Stimulated activated naive B cell treated with anti-CD40 and anti-IgM and Interleukin-4, amounts not matched to agents 10 μg/mL and 1 μg/mL and 100 μg/mL, for 72 hours (primary cell): ENCODE measurements around the gene FBN1.

ENCODE experiments used
- ATAC-seq, 2 donors: fragments of 150-1000 bp; cut with Tn5 transposase; replicated peaks; 2 replicates each; pipeline ENCODE4 v1.10.0; 2021; ENCODE audit warnings: moderate library complexity in 1 of 2
- DNase-seq: peaks from one replicate; pipeline ENCODE4 v3.0.0; 2021
- H3K27ac Mint-ChIP-seq: one replicate; pipeline ENCODE4 v1.8.0; 2022; ENCODE audit warnings: mild to moderate bottlenecking, mixed read lengths
- H3K27me3 Mint-ChIP-seq, 2 donors: one replicate each; pipeline ENCODE4 v1.8.0; 2022; ENCODE audit warnings: mixed read lengths in 2 of 2
- H3K36me3 Mint-ChIP-seq, 2 donors: one replicate each; pipeline ENCODE4 v1.8.0; 2022; ENCODE audit warnings: mixed read lengths in 2 of 2, mild to moderate bottlenecking in 1 of 2
- H3K4me1 Mint-ChIP-seq, 2 donors: one replicate each; pipeline ENCODE4 v1.8.0; 2022; ENCODE audit warnings: mixed read lengths in 2 of 2, mild to moderate bottlenecking in 1 of 2
- H3K4me3 Mint-ChIP-seq, 2 donors: one replicate each; pipeline ENCODE4 v1.8.0; 2022; ENCODE audit warnings: mild to moderate bottlenecking in 2 of 2, mixed read lengths in 2 of 2, moderate library complexity in 1 of 2
- H3K9me3 Mint-ChIP-seq, 2 donors: one replicate each; pipeline ENCODE4 v1.8.0; 2022; ENCODE audit warnings: mixed read lengths in 2 of 2, mild to moderate bottlenecking in 1 of 2

The FBN1 gene

GRCh38 chr15:48447058-48447457, 198.5 kb downstream of the FBN1 start:
- Mint-ChIP-seq H3K27me3 (no peaks in the 10 kb centered on the region), H3K36me3 (no peaks in the 10 kb centered on the region), H3K4me3 (no peak overlapping the region), H3K4me1 (no peaks in the 10 kb centered on the region), H3K9me3 (no peaks in the 10 kb centered on the region), H3K27ac (no peak overlapping the region)
- no peak for DNase-seq
- ATAC-seq = no peak

GRCh38 chr15:48442011-48442410, 203.5 kb downstream of the FBN1 start:
- Mint-ChIP-seq H3K4me3 (no peak overlapping the region), H3K27ac (no peak overlapping the region), H3K4me1 (no peaks in the 10 kb centered on the region), H3K27me3 (no peaks in the 10 kb centered on the region), H3K36me3 (no peaks in the 10 kb centered on the region), H3K9me3 (no peaks in the 10 kb centered on the region)
- DNase-seq (no peak), ATAC-seq (no peak)

DNA sequence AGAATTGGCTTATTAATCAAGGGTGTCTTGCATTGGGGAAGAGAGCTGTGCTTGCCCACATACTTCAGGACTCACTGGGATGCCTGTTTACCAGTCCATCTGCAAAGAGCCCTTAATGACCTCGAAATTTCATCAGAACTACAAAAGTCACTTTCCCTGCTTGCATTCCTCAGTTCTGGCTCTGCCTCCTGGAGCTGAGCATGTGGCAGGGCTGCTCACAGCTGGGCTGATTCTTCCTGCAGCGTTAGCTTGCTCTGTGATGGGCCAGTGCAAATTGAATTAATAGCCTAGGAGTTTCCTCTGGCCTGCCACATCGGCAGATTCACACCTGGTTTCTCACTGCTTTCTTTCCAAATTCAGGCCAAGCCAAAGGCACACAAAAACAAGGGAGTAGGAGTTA, 205.4 kb downstream of the FBN1 start:
- Mint-ChIP-seq H3K4me1 (no peaks in the 10 kb centered on the region), H3K36me3 (no peaks in the 10 kb centered on the region), H3K27me3 (no peaks in the 10 kb centered on the region), H3K27ac (no peak overlapping the region), H3K9me3 (no peaks in the 10 kb centered on the region), H3K4me3 (no peak overlapping the region)
- DNase-seq (no peak), ATAC-seq (no peak)

DNA sequence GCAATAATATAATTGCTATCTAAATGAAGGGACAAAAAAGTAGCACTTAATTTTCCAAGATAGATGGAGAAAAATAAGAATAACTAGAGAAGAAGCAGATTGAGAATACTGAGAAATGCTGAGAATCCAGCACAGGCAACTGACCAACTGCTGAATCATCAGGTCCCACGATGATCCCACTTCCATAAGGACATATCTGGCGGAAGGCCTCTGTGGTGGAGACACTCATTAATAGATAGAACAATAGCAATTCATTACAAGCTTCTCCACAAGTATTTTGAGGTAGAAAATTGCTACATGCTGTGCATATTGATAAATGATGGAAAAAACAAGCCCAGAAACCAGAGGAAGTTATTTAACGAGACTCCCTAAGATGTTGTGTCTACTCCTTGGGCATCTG, 208.3 kb downstream of the FBN1 start:
- ATAC-seq = no peak
- Mint-ChIP-seq H3K27ac (no peak overlapping the region), H3K9me3 (no peaks in the 10 kb centered on the region), H3K36me3 (no peaks in the 10 kb centered on the region), H3K27me3 (no peaks in the 10 kb centered on the region), H3K4me1 (peaks cover 12 to 18% of the 10 kb centered on the region in 2 donors), H3K4me3 (no peak overlapping the region)
- no peak for DNase-seq

DNA sequence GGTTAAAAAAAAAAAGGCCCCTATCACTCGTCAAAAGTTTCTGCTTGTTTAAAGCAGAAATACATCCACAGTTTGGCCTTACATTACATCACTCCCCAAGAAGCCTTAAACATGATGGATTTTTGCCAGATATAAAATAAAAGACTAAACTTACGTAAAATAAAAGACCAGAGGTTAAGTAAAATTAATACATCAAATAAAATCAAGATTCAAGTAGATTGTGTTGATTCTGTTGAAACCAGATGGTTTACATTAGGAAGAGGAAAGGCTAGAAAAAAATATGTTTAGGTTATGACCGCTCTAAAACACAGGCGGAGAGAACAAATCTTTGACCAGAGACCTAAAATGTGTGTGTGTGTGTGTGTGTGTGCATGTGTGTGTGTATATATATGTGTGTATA, 210.2 kb downstream of the FBN1 start:
- no peaks in the 10 kb centered on the region for H3K27me3 Mint-ChIP-seq
- H3K36me3 Mint-ChIP-seq = no peaks in the 10 kb centered on the region
- no peak for DNase-seq
- H3K4me1 Mint-ChIP-seq = peaks cover 12 to 18% of the 10 kb centered on the region in 2 donors
- no peaks in the 10 kb centered on the region for H3K9me3 Mint-ChIP-seq
- ATAC-seq = no peak
- no peak overlapping the region for H3K4me3 Mint-ChIP-seq
- H3K27ac Mint-ChIP-seq = no peak overlapping the region

GRCh38 chr15:48433226-48433886, 212.2 kb downstream of the FBN1 start:
- DNase-seq = peak; percentile 26
- peaks cover 12 to 18% of the 10 kb centered on the region in 2 donors for H3K4me1 Mint-ChIP-seq
- no peak overlapping the region for H3K27ac Mint-ChIP-seq
- H3K9me3 Mint-ChIP-seq = no peaks in the 10 kb centered on the region
- H3K27me3 Mint-ChIP-seq = no peaks in the 10 kb centered on the region
- no peaks in the 10 kb centered on the region for H3K36me3 Mint-ChIP-seq
- peak overlapping the region in 1 of 2 donors; percentile 31 for H3K4me3 Mint-ChIP-seq
- peak; percentile 93 to 94 for ATAC-seq

DNA sequence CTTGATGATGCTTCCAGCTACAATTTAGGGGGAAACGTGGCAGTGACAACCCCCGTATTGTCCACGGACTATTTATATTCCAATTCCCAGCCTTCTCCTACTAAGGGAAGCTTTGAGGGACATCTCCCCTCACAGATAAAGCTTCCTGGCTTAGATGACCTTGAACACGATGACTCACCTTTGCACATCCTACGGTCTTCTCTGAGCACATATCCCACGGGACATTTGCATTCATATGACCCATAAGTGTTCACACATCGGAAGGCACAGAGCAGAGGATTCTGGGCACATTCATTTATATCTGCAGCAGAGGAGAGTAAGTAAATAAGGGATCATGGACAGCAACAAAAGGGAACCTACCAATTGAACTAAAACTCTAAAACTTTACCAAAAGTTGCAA, 212.8 kb downstream of the FBN1 start:
- no peaks in the 10 kb centered on the region for H3K9me3 Mint-ChIP-seq
- peaks cover 12 to 18% of the 10 kb centered on the region in 2 donors for H3K4me1 Mint-ChIP-seq
- H3K27ac Mint-ChIP-seq = no peak overlapping the region
- H3K36me3 Mint-ChIP-seq = no peaks in the 10 kb centered on the region
- DNase-seq (no peak), ATAC-seq (peak; percentile 47 to 63)
- no peak overlapping the region for H3K4me3 Mint-ChIP-seq
- H3K27me3 Mint-ChIP-seq = no peaks in the 10 kb centered on the region

GRCh38 chr15:48427960-48428547, 217.5 kb downstream of the FBN1 start:
- Mint-ChIP-seq H3K4me1 (peaks cover 5 to 7% of the 10 kb centered on the region in 2 donors), H3K36me3 (no peaks in the 10 kb centered on the region), H3K4me3 (no peak overlapping the region), H3K9me3 (no peaks in the 10 kb centered on the region), H3K27me3 (no peaks in the 10 kb centered on the region), H3K27ac (no peak overlapping the region)
- DNase-seq (no peak), ATAC-seq (no peak)

- no peaks in the 10 kb centered on the region for H3K36me3 Mint-ChIP-seq
- no peaks in the 10 kb centered on the region for H3K9me3 Mint-ChIP-seq
- H3K4me3 Mint-ChIP-seq = no peak overlapping the region
- ATAC-seq = no peak
- no peak for DNase-seq
- H3K27ac Mint-ChIP-seq = no peak overlapping the region
- H3K4me1 Mint-ChIP-seq = peaks cover 1 to 2% of the 10 kb centered on the region in 2 donors
- H3K27me3 Mint-ChIP-seq = no peaks in the 10 kb centered on the region
Observed at GRCh38 chr15:48427479-48427878, 218.0 kb downstream of the FBN1 start.

DNA sequence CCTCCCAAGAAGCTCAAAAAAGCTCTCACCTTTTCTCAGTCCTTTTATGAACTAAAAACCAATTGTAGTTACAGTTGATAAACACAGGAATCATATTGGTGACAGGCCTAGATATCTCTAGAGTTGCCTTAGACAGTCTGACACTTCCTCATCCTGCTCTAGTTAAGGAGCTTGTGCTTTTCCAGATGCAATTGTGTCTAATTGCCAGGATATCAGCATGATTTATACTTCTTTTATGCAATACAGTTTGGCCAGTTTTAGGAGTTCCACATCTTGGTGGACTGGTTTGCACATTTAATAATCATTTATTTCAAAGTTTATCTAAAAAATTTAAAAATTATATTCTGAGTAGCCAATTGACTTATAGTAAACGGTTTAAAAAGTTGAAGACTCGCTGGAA, 218.6 kb downstream of the FBN1 start:
- no peak overlapping the region for H3K27ac Mint-ChIP-seq
- peaks cover 0 to 2% of the 10 kb centered on the region in 2 donors for H3K4me1 Mint-ChIP-seq
- DNase-seq (no peak), ATAC-seq (no peak)
- no peaks in the 10 kb centered on the region for H3K36me3 Mint-ChIP-seq
- no peak overlapping the region for H3K4me3 Mint-ChIP-seq
- no peaks in the 10 kb centered on the region for H3K9me3 Mint-ChIP-seq
- no peaks in the 10 kb centered on the region for H3K27me3 Mint-ChIP-seq

GRCh38 chr15:48426044-48426443, 219.5 kb downstream of the FBN1 start:
- peaks cover 0 to 2% of the 10 kb centered on the region in 2 donors for H3K4me1 Mint-ChIP-seq
- no peaks in the 10 kb centered on the region for H3K36me3 Mint-ChIP-seq
- no peak overlapping the region for H3K27ac Mint-ChIP-seq
- DNase-seq = no peak
- no peaks in the 10 kb centered on the region for H3K27me3 Mint-ChIP-seq
- ATAC-seq = no peak
- no peaks in the 10 kb centered on the region for H3K9me3 Mint-ChIP-seq
- no peak overlapping the region for H3K4me3 Mint-ChIP-seq

DNA sequence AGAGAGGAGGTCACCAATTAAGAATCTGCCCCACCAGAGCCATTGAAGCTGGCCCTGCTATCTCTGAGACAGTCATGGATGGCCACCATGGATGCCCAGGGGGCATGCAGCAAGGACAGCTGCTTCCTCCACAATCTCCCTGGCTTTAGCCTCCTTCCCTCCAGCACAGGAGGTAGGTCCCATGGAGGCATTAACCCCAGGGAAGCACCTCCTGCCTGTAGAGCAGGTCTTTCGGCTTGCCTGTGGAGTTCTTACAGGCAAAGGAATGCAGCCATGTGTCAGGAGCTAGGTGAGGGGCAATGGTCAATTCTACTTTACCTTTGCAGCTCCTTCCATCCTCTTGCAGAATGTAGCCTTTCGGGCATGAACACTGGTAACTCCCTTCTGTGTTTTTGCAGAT, 220.5 kb downstream of the FBN1 start:
- Mint-ChIP-seq H3K36me3 (no peaks in the 10 kb centered on the region), H3K27me3 (no peaks in the 10 kb centered on the region), H3K4me1 (peaks cover 0 to 2% of the 10 kb centered on the region in 2 donors), H3K9me3 (no peaks in the 10 kb centered on the region), H3K27ac (no peak overlapping the region), H3K4me3 (no peak overlapping the region)
- ATAC-seq (no peak), DNase-seq (no peak)

GRCh38 chr15:48423896-48424475, 221.5 kb downstream of the FBN1 start:
- no peak overlapping the region for H3K4me3 Mint-ChIP-seq
- DNase-seq (no peak), ATAC-seq (no peak)
- H3K9me3 Mint-ChIP-seq = no peaks in the 10 kb centered on the region
- no peaks in the 10 kb centered on the region for H3K27me3 Mint-ChIP-seq
- no peak overlapping the region for H3K27ac Mint-ChIP-seq
- H3K4me1 Mint-ChIP-seq = peaks cover 0 to 2% of the 10 kb centered on the region in 2 donors
- no peaks in the 10 kb centered on the region for H3K36me3 Mint-ChIP-seq

DNA sequence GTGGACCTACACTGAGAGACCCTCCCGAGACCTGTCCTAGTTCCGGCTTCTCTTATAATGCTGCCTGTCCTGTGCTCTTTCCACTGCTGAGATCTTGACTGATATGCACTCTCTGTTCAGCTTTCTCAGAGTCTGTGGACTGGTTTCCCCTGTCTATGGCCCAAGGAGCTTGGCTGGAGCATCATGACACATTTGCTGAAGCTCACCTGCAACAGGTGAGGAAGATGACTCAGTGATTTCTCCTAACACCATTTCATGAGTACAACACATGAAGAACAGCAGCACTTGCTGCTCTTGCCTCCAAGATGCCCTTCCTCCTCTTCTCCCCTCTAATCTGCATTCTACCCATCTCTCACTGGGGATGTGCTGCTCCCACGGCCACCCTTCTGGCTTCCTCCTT, 222.2 kb downstream of the FBN1 start:
- H3K36me3 Mint-ChIP-seq = no peaks in the 10 kb centered on the region
- H3K27ac Mint-ChIP-seq = no peak overlapping the region
- H3K4me1 Mint-ChIP-seq = peaks cover 0 to 2% of the 10 kb centered on the region in 2 donors
- ATAC-seq (no peak), DNase-seq (no peak)
- no peak overlapping the region for H3K4me3 Mint-ChIP-seq
- no peaks in the 10 kb centered on the region for H3K27me3 Mint-ChIP-seq
- H3K9me3 Mint-ChIP-seq = no peaks in the 10 kb centered on the region

- Mint-ChIP-seq H3K27ac (no peak overlapping the region), H3K4me1 (peaks cover 0 to 2% of the 10 kb centered on the region in 2 donors), H3K4me3 (no peak overlapping the region), H3K36me3 (no peaks in the 10 kb centered on the region), H3K9me3 (no peaks in the 10 kb centered on the region), H3K27me3 (no peaks in the 10 kb centered on the region)
- no peak for DNase-seq
- no peak for ATAC-seq
Observed at GRCh38 chr15:48422401-48422800, 223.1 kb downstream of the FBN1 start.
